Parathyroid adenoma (tissue), 2 donors: ENCODE data around the gene SP2.
A peak's percentile ranks its signal among the peaks of the same experiment; 100 is the strongest.

ENCODE experiments used
- H2AFZ ChIP-seq: fragments of 300-600 bp; sonication (generic); one replicate; pipeline ENCODE4 v1.7.0; 2017; ENCODE audit warnings: antibody characterized with exemption, mild to moderate bottlenecking
- H3K27ac ChIP-seq: fragments of 300-600 bp; sonication (generic); one replicate; pipeline ENCODE4 v1.7.0; 2017
- H3K27me3 ChIP-seq: fragments of 300-600 bp; sonication (generic); one replicate; pipeline ENCODE4 v1.7.0; 2017; ENCODE audit warnings: low read length; ENCODE audit not compliant: control insufficient read depth, insufficient read depth
- H3K36me3 ChIP-seq: fragments of 300-600 bp; sonication (generic); one replicate; pipeline ENCODE4 v1.7.0; 2017; ENCODE audit warnings: low read length; ENCODE audit not compliant: control insufficient read depth, insufficient read depth
- H3K4me1 ChIP-seq: fragments of 300-600 bp; sonication (generic); one replicate; pipeline ENCODE4 v1.7.0; 2017; ENCODE audit warnings: control low read depth
- H3K4me2 ChIP-seq: fragments of 300-600 bp; sonication (generic); one replicate; pipeline ENCODE4 v1.7.0; 2017; ENCODE audit warnings: low read length
- H3K4me3 ChIP-seq: fragments of 300-600 bp; sonication (generic); one replicate; pipeline ENCODE4 v1.7.0; 2017; ENCODE audit warnings: low read depth, low read length
- H3K79me2 ChIP-seq: fragments of 300-600 bp; sonication (generic); one replicate; pipeline ENCODE4 v1.7.0; 2017; ENCODE audit warnings: control low read depth
- H3K9ac ChIP-seq: fragments of 300-600 bp; sonication (generic); one replicate; pipeline ENCODE4 v1.7.0; 2017; ENCODE audit warnings: mild to moderate bottlenecking
- H3K9me3 ChIP-seq: fragments of 300-600 bp; sonication (generic); one replicate; pipeline ENCODE4 v1.7.0; 2017; ENCODE audit warnings: low read length; ENCODE audit not compliant: control insufficient read depth
- TF ChIP-seq, protein P1 (sequence below): fragments of 300-600 bp; sonication (generic); IDR thresholded peaks from one replicate; pipeline ENCODE4 v1.7.0; 2017; ENCODE audit warnings: antibody characterized with exemption, mild to moderate bottlenecking
- donor health status: primary hyperparathyroidism.

SP2 gene

DNA sequence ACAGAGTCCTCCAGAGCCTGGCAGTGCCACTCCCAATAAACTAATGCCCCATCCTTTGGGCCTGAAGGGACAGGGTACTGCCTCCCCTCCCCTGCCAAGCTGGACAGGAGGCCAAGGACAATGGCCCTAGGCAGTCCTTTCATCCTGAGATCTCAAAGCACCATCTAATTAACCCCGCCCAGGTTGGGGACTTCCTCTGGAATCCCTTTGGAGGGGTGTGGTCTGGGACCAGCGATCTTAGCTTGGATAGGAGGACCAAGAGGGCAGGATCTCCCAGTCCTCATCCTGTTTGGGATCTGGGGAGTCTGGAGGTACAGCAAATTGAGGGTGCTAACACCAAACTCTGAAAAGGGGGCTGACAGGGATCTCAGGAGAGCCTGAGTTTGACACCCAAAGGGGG lies 26.9 kb upstream of the SP2 start:
- Histone ChIP-seq H3K4me2 (no peak overlapping the region), H3K9ac (no peak overlapping the region), H3K27ac (no peak overlapping the region), H3K4me3 (no peak overlapping the region), H3K27me3 (no peaks in the 10 kb centered on the region), H3K79me2 (no peaks in the 10 kb centered on the region), H2AFZ (peak overlapping the region; percentile 23), H3K4me1 (peaks cover 9% of the 10 kb centered on the region), H3K36me3 (no peaks in the 10 kb centered on the region), H3K9me3 (no peaks in the 10 kb centered on the region)
- TF ChIP-seq, protein P1, sequence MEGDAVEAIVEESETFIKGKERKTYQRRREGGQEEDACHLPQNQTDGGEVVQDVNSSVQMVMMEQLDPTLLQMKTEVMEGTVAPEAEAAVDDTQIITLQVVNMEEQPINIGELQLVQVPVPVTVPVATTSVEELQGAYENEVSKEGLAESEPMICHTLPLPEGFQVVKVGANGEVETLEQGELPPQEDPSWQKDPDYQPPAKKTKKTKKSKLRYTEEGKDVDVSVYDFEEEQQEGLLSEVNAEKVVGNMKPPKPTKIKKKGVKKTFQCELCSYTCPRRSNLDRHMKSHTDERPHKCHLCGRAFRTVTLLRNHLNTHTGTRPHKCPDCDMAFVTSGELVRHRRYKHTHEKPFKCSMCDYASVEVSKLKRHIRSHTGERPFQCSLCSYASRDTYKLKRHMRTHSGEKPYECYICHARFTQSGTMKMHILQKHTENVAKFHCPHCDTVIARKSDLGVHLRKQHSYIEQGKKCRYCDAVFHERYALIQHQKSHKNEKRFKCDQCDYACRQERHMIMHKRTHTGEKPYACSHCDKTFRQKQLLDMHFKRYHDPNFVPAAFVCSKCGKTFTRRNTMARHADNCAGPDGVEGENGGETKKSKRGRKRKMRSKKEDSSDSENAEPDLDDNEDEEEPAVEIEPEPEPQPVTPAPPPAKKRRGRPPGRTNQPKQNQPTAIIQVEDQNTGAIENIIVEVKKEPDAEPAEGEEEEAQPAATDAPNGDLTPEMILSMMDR: no peak

DNA sequence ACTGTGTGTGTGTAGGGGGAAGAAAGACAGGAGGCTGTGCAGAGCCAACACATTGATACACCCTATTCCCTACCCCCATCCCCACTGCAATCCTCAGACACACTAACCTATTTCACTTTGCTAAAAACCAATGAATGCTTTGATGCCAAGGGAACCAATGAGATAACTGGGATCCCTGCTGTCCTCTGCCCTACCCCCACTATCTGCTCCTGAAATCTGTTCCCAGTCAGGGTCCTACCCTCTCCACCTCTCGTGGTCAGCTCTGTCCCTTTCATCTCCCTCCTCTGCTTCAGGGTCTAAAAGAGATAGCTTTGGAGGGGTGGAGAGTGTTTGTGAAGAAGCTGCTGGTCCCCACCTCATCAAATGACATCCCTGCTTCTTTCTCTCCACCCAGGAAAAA lies 26.0 kb upstream of the SP2 start:
- TF ChIP-seq, protein P1: no peak
- H3K36me3 ChIP-seq: no peaks in the 10 kb centered on the region
- H3K27me3 ChIP-seq: no peaks in the 10 kb centered on the region

DNA sequence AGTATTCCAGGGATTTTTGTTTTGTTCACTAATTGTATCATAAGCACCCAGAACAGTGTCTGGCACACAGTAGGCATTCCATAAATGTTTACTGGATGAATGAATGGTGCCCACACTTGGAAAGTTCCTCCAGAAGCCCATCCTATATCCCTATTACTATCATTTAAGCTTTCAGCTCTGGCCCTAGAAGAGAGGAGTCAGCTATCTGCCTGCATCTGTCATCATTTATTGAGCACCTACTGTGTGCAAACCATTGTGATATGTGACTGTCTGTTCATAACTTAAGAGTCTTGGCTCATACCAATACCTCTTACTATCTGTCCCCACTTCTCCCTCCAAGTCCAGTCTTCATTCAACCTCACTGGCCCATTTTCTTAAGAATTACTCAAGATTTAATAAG lies 25.0 kb upstream of the SP2 start:
- Histone ChIP-seq H3K27ac (no peak overlapping the region), H2AFZ (no peak overlapping the region), H3K4me3 (no peak overlapping the region), H3K9me3 (no peaks in the 10 kb centered on the region), H3K36me3 (no peaks in the 10 kb centered on the region), H3K9ac (no peak overlapping the region), H3K27me3 (no peaks in the 10 kb centered on the region), H3K4me1 (peaks cover 15% of the 10 kb centered on the region), H3K4me2 (no peak overlapping the region), H3K79me2 (no peaks in the 10 kb centered on the region)
- TF ChIP-seq, protein P1: no peak

More for the DNA sequence above, 26.0 kb upstream of the SP2 start:
- H3K27ac ChIP-seq: no peak overlapping the region
- H3K4me2 ChIP-seq: no peak overlapping the region
- H2AFZ ChIP-seq: no peak overlapping the region
- H3K4me1 ChIP-seq: peaks cover 11% of the 10 kb centered on the region
- H3K9ac ChIP-seq: no peak overlapping the region
- H3K9me3 ChIP-seq: no peaks in the 10 kb centered on the region
- H3K4me3 ChIP-seq: no peak overlapping the region
- no peaks in the 10 kb centered on the region for H3K79me2 ChIP-seq

DNA sequence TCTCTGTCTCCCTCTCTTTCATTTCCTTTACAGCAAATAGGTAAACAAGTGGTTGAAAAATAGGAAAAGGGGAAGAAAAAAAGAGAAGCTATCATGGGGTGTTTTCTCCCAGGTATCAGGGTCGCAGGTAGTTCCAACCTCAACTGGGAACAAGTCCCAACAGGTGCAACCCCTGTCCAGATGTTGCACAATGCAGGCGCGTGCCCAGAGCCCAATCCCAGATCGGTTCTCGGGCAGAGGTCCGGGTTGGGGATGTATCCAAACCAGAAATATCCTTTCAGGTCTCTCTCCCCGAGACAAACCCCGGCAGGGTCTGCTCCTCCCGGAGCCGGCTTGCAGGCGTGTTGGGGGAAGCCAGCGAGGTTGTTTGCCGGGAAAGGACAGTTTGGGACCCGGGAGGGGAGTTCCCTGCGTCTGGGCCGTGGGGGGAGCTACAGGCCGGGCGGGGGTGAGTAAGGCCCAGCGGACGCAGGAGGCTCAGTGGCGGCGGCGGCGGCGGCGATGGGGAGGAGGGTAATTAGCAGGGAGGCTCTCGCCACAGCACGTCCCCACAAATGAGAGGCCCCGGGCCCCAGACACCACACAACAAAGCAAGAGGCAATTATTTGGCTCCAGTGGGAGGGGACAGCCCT lies 23.9 kb upstream of the SP2 start:
- Histone ChIP-seq H3K27me3 (no peaks in the 10 kb centered on the region), H3K79me2 (no peaks in the 10 kb centered on the region), H3K4me2 (no peak overlapping the region), H3K4me3 (no peak overlapping the region), H3K9me3 (no peaks in the 10 kb centered on the region), H3K36me3 (no peaks in the 10 kb centered on the region), H3K4me1 (peaks cover 15% of the 10 kb centered on the region), H2AFZ (no peak overlapping the region), H3K27ac (no peak overlapping the region), H3K9ac (no peak overlapping the region)
- TF ChIP-seq, protein P1: no peak

DNA sequence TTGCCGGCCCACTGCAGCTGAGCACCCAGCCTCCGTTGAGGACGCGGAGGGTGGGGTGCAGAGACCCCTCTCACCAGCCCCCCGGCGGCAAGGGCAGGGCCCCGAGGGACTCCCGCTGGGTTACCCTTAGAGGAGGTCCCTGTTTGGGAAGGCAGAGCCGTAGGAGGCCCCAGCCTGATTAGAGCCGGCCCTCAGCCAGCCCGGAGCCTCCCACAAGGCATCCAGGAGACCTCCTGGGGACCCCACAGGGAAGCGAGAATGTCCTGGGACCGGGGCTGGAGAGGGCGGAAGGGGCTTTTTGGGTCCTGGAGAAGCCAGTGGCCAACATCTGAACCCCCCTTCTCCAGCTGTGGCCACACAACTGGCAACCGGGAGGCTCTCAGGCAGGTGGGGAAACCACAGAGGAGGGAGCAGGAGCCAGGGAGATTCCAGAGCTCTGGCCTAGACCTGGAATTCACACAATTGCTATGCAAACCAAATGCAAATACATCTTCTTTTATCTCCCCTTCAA lies 23.3 kb upstream of the SP2 start:
- H3K4me3 ChIP-seq: no peak overlapping the region
- no peak overlapping the region for H3K9ac ChIP-seq
- peaks cover 15% of the 10 kb centered on the region for H3K4me1 ChIP-seq
- no peaks in the 10 kb centered on the region for H3K79me2 ChIP-seq
- H3K27me3 ChIP-seq: no peaks in the 10 kb centered on the region
- no peak overlapping the region for H2AFZ ChIP-seq
- H3K9me3 ChIP-seq: no peaks in the 10 kb centered on the region
- H3K4me2 ChIP-seq: no peak overlapping the region
- TF ChIP-seq, protein P1: no peak
- no peaks in the 10 kb centered on the region for H3K36me3 ChIP-seq
- no peak overlapping the region for H3K27ac ChIP-seq
